Heart left ventricle (tissue), 16 donors: Measurements from ENCODE around the gene CDK10. TPM values are rescaled to one million over a fixed set of nuclear protein-coding genes. Genes with fewer than 3 reads are reported as not detected.

Source experiments
- ATAC-seq, 4 donors: fragments of 200-7000 bp; cut with Tn5 transposase; one replicate each; pipeline ENCODE4 v1.9.1; 2020 to 2022; ENCODE audit warnings: moderate library complexity in 4 of 4, mild to moderate bottlenecking in 3 of 4, moderate number of reproducible peaks in 1 of 4
- DNase-seq, 5 donors: peaks; one replicate each; pipeline ENCODE4 v3.0.0-alpha.2; 2020
- H3K27ac ChIP-seq, 12 donors: fragments of 200-600 bp; sonication (generic) in 4 of 12; one replicate each; pipeline versions ENCODE4 v1.5.0 to v1.8.0; 2016 to 2022; ENCODE audit warnings: mild to moderate bottlenecking in 2 of 12
- H3K27me3 ChIP-seq, 9 donors: fragments of 200-600 bp; sonication (generic) in 2 of 9; one replicate each; pipeline versions ENCODE4 v1.5.1 to v1.8.0; 2016 to 2022; ENCODE audit warnings: mild to moderate bottlenecking in 3 of 9
- H3K36me3 ChIP-seq, 9 donors: fragments of 200-600 bp; sonication (generic) in 2 of 9; one replicate each; pipeline versions ENCODE4 v1.5.0 to v1.8.0; 2018 to 2022; ENCODE audit warnings: mild to moderate bottlenecking in 2 of 9
- H3K4me1 ChIP-seq, 12 donors: fragments of 200-600 bp; sonication (generic) in 4 of 12; one replicate each; pipeline versions ENCODE4 v1.5.0 to v1.8.0; 2016 to 2022; ENCODE audit warnings: mild to moderate bottlenecking in 3 of 12
- H3K4me3 ChIP-seq, 12 donors: fragments of 200-600 bp; sonication (generic) in 4 of 12; one replicate each; pipeline versions ENCODE4 v1.5.0 to v1.8.0; 2017 to 2022; ENCODE audit warnings: mild to moderate bottlenecking in 9 of 12, moderate library complexity in 4 of 12
- H3K9me3 ChIP-seq, 12 donors: fragments of 200-600 bp; sonication (generic) in 4 of 12; one replicate each; pipeline versions ENCODE4 v1.5.0 to v1.8.0; 2016 to 2022; ENCODE audit warnings: mild to moderate bottlenecking in 1 of 12
- POLR2A ChIP-seq, 2 donors: fragments of 450-650 bp; IDR thresholded peaks; one replicate each; pipeline ENCODE4 v1.6.1; 2017; ENCODE audit warnings: antibody characterized with exemption in 2 of 2, mild to moderate bottlenecking in 2 of 2, moderate library complexity in 2 of 2
- WGBS, 4 donors: extraction: QIAGEN DNeasy Blood & Tissue Kit in 2 of 4; methylation state at CpG; one replicate each; pipeline versions ENCODE4 v1.1.5 to v1.1.7; 2013 to 2018; 5-methylcytosine and 5-hydroxymethylcytosine counted together
- intact Hi-C, 10 donors: fragments of 100-400 bp; cut with DNase I; formaldehyde crosslinking; loops; one replicate each; pipeline versions ENCODE4 v1.11.1 to v1.14.2; 2022
- polyA plus RNA-seq, 2 donors: library from polyadenylated mRNA; stranded (reverse); fragments of 200-250 nt; gene quantifications; one replicate each; pipeline ENCODE4 v1.2.3, GENCODE V29; 2013
- total RNA-seq, 9 donors: library from RNA; depleted of rRNA in 2 of 9; stranded (reverse); fragments of >200 nt in 2 of 9; fragmentation: NEBNext Ultra II Directional in 3 of 9; extraction: Animal tissue kit (Norgen Biotek cat#: 25700) in 3 of 9; gene quantifications; one replicate each; pipeline versions ENCODE4 v1.1.0 to v1.2.4, GENCODE V29; 2016 to 2023
- TF ChIP-seq, protein P1 (sequence below), 12 donors: fragments of 200-600 bp; sonication (generic) in 4 of 12; IDR thresholded peaks; one replicate each; pipeline versions ENCODE4 v1.5.0 to v1.8.0; 2018 to 2022; ENCODE audit warnings: antibody characterized with exemption in 12 of 12, mild to moderate bottlenecking in 5 of 12
- donor health status: ischemic (EF 13 %, LVEDD 7.1; RV severe dilation, severe dysfunction).
- donor health status: healthy with polysubstance abuse.
- donor health status: DM: no; HTN: yes; CAD: no.
- donor health status: DM: no; HTN: no; CAD: no.
- donor health status: ischemic (EF 25% LVEDD 6.9; RV normal size, moderate dysfunction).
- donor health status: ischemic (EF 25% LVEDD 5.7; RV mildly dilated, moderate dysfunction).
- donor health status: healthy.
- donor health status: DM: yes; HTN: yes; CAD: no.
- donor health status: ischemic (EF 35%, LVEDD 5.7; RV mildly dilated, moderate dysfunction).
- donor health status: nonischemic (EF 11% LVEDD 7.7; RV severe dilation, severe dysfunction).
- donor health status: DM: yes; HTN: yes; CAD: no.
- donor health status: PGD.
- donor health status: ischemic (EF 29% LVEDD 5.4; RV normal size, mild dysfunction).
- donor health status: nonischemic (EF 23%, LVEDD 6.1; RV moderate dilation, normal function).

CDK10 gene
- total and polyA plus RNA-seq, 11 donors, result 16.1 to 31.4 (median 21.5) TPM

DNA sequence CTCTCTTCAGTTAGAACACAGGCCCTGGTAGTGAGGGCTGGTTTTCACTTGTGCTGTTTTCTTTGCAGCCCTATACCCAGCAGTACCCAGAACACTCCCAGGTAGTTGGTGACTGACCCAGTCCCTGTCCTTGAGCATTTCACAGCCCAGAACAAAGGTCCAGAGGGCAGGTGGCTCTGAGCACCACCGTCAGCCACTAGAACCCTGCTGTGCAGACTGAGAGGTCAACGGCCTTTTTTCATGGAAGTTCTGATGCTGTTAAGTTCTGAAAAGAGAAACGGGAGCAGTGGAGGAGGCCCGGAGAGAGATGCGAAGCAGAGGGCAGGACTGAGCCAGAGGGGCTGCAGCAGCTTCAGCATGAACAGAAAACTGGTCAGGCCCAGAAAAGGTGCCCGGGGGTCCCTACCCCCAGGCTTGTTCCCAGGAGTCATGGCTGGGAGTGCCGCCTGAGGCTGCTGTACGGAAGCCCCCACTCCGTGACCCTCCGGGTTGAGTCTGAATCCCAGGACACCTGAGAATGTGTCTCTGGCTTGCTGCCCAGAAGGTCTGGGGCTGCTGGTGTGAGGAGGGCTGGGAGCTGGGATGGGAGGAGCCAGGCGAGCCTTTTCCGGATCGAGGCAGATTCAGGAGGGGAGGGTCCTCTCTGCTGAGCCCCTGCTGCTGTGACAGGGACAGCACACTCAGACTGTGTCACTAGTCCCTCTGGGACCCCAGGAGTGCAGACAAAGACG, 43.5 kb downstream of the CDK10 start:
- no peak overlapping the region for H3K4me3 ChIP-seq
- no peak overlapping the region for H3K27ac ChIP-seq
- H3K27me3 ChIP-seq, result no peaks in the 10 kb centered on the region
- DNase-seq (peak in 1 of 5 donors; percentile 43), ATAC-seq (peak in 1 of 4 donors; percentile 13)
- no peaks in the 10 kb centered on the region for H3K9me3 ChIP-seq
- 48 to 75% (median 60%) methylated on average over 10 to 14 of the region's 14 CpGs for WGBS, 4 donors
- no peak for TF ChIP-seq POLR2A (IDR thresholded peaks at IDR 0.05)
- TF ChIP-seq, protein P1, sequence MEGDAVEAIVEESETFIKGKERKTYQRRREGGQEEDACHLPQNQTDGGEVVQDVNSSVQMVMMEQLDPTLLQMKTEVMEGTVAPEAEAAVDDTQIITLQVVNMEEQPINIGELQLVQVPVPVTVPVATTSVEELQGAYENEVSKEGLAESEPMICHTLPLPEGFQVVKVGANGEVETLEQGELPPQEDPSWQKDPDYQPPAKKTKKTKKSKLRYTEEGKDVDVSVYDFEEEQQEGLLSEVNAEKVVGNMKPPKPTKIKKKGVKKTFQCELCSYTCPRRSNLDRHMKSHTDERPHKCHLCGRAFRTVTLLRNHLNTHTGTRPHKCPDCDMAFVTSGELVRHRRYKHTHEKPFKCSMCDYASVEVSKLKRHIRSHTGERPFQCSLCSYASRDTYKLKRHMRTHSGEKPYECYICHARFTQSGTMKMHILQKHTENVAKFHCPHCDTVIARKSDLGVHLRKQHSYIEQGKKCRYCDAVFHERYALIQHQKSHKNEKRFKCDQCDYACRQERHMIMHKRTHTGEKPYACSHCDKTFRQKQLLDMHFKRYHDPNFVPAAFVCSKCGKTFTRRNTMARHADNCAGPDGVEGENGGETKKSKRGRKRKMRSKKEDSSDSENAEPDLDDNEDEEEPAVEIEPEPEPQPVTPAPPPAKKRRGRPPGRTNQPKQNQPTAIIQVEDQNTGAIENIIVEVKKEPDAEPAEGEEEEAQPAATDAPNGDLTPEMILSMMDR (IDR thresholded peaks at IDR 0.05), result no peak
- H3K36me3 ChIP-seq, result peaks cover 4 to 97% (median 90%) of the 10 kb centered on the region in 9 donors
- peaks cover 0 to 7% (median 0%) of the 10 kb centered on the region in 12 donors for H3K4me1 ChIP-seq
- intact Hi-C loops, result no loop called here

DNA sequence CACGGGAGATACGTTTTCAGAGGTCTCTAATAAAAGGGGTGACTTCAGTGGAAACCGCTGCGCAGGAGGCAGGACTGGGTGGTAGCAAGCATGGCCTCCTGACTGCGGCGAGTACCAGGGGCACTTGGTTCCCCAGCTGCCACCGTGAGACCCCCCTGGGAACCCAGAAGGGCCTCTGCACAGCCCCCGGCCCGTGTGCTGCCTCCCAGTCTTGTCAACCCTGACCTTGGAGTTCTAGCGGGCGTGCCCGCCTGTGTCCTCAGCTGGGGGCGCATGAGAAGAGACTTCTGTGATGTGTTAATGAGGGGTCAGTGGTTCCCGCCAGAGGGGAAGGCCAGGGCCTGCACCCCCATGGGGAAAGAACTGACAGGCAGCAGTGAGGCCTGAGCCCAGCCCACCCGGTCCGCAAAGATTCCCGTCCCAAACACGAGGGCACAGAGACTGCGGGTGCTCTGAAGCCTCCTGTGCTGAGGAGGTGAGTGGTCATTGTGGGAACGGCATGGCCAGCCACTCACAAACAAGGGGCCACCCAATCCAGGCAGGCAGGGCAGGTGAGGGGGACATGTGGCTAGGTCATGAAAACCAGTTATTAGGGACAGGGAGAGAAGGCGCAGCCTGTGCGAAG, 44.2 kb downstream of the CDK10 start:
- ATAC-seq (peak in 1 of 4 donors; percentile 19), DNase-seq (no peak)
- Histone ChIP-seq H3K9me3 (no peaks in the 10 kb centered on the region), H3K4me3 (no peak overlapping the region), H3K27ac (no peak overlapping the region), H3K36me3 (peaks cover 4 to 97% (median 92%) of the 10 kb centered on the region in 9 donors), H3K4me1 (peaks cover 0 to 4% (median 0%) of the 10 kb centered on the region in 12 donors), H3K27me3 (no peaks in the 10 kb centered on the region)
- intact Hi-C loops, result no loop called here
- WGBS, 4 donors, result 76 to 86% (median 83%) methylated on average over 21 to 22 of the region's 22 CpGs
- no peak for TF ChIP-seq POLR2A (IDR thresholded peaks at IDR 0.05)
- TF ChIP-seq, protein P1 (IDR thresholded peaks at IDR 0.05), result no peak

GRCh38 chr16:89732142-89732917, 45.8 kb downstream of the CDK10 start:
- ATAC-seq, result peak in 1 of 4 donors; percentile 4

More at GRCh38 chr16:89732142-89732917, 45.8 kb downstream of the CDK10 start:
- no peak overlapping the region for H3K27ac ChIP-seq
- no peaks in the 10 kb centered on the region for H3K9me3 ChIP-seq
- WGBS, 4 donors, result 89 to 92% (median 90%) methylated on average over 24 of the region's 24 CpGs
- no peaks in the 10 kb centered on the region for H3K27me3 ChIP-seq
- intact Hi-C loops, result no loop called here
- no peak for DNase-seq
- H3K4me3 ChIP-seq, result no peak overlapping the region
- peaks cover 0 to 4% (median 0%) of the 10 kb centered on the region in 12 donors for H3K4me1 ChIP-seq
- no peak for TF ChIP-seq POLR2A (IDR thresholded peaks at IDR 0.05)
- TF ChIP-seq, protein P1 (IDR thresholded peaks at IDR 0.05), result no peak
- H3K36me3 ChIP-seq, result peaks cover 4 to 97% (median 93%) of the 10 kb centered on the region in 9 donors
